Activated CD4-positive, CD25-positive, alpha-beta regulatory T cell (primary cell): Measurements from ENCODE around the gene RRP7A.
"Not testable (repeated sequence)": the region's sequence is repeated elsewhere in the genome, so short reads cannot be mapped to it uniquely, and the experiment has no call there.

ENCODE experiments used
- DNase-seq, 4 experiments: peaks; one replicate each; lab custom pipeline; 2025; lab: John Stamatoyannopoulos, UW

The RRP7A gene

DNA sequence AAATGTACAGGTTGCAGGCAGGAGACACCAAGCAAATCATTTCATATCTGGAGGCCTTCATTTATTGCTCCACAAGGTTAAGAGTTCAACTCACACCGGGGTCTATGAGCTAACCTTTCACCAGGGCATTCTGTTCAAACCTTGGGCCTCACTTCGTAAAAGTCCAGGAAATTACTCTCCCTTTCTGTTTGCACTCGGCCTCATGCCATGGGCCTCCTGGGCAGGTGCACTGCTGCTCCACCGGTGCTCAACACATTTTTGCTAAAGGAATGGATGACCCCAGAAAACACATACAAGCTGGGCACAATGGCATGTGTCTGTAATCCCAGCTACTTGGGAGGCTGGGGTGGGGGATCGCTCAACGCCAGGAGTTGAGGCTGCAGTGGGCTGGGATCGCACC, 16.6 kb upstream of the RRP7A start:
- DNase-seq: no peak

DNA sequence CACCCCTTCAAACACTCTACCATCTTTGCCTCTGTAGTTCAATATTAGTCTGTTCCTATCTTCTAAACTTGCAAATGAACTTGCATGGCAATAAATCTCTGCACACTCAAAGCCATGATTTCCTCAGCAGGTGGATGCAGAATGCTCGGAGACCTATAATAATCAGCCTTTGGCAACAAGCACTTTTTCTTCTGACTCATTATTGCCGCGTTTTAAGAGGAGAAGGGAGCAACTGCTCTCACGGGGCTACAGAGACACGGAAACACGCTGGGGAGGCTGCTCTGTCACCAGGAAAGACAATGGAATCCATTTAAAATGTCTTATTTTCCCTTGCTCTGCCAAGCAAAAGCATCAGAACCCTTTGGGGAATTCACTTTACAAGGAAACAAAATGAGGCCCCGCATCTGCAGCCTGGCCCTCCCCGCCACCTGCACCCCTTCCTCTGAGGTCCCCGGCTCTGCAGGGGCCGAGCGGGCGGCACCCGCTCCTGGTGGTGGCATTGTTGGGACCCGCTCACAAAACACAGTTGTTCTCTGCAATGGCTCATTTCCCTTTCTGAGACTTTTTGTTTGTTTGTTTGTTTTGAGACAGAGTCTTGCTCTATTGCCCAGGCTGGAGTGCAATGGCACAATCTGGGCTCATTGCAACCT, 15.6 kb upstream of the RRP7A start:
- not testable (repeated sequence) for DNase-seq

DNA sequence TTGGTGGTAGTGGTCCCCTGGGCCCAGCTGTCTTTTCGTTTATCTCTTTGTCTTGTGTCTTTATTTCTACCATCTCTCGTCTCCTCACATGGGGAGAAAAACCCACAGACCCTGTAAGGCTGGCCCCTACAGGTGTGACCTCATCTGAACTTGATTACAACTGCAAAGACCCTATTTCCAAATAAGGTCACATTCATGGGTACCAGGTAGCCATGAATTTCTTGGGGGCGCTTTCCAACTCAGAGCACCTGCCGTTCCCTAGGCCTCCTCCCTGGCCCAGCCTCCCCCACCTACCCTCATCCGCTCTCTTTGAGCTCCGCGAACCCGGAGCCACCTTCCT, 14.0 kb upstream of the RRP7A start:
- no peak for DNase-seq

DNA sequence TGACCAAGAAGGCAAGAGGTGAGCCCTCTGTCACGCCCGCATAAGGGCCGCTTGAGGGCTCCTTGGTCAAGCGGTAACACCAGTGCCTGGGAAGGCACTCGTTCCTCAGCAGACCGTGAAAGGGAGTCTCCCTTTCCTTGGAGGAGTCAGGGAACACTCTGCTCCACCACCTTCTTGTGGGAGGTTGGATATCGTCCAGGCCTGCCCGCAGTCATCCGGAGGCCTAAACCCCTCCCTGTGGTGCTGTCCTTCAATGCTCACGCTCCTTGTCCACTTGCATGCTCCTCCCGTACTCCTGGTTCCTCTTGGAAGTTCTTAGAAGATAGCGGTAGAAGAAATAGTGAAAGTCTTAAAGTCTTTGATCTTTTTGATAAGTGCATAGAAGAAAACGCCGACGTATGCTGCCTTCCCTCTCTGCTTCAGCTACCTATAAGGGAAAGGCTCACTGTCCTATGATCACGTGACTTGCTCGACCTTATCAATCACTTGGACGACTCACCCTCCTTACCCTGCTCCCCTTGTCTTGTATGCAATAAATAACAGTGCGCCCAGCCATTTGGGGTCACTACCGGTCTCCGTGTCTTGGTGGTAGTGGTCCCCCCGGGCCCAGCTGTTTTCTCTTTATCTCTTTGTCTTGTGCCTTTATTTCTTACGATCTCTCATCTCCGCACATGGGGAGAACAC, 11.9 kb upstream of the RRP7A start:
- not testable (repeated sequence) for DNase-seq

DNA sequence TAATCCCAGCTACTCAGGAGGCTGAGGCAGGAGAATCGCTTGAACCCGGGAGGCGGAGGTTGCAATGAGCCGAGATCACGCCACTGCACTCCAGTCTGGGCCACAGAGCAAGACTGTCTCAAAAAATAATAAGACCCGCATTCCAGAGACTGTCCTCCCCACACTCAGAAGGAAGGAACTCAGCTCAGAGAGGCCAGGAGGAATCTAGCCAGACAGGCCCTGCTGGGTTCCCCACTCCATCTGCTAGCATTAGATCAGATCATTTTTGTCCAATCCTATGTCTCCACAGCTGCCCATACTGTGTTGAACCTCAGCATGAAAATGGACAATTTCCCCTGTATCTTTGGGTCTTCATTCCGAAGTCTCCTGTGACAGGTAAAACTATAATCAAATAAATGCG, 9.8 kb upstream of the RRP7A start:
- not testable (repeated sequence) for DNase-seq

GRCh38 chr22:42528591-42529307, 9.2 kb upstream of the RRP7A start:
- no peak for DNase-seq

GRCh38 chr22:42522546-42522945, 3.0 kb upstream of the RRP7A start:
- DNase-seq: no peak

GRCh38 chr22:42521228-42521546, 1.6 kb upstream of the RRP7A start:
- DNase-seq: no peak

DNA sequence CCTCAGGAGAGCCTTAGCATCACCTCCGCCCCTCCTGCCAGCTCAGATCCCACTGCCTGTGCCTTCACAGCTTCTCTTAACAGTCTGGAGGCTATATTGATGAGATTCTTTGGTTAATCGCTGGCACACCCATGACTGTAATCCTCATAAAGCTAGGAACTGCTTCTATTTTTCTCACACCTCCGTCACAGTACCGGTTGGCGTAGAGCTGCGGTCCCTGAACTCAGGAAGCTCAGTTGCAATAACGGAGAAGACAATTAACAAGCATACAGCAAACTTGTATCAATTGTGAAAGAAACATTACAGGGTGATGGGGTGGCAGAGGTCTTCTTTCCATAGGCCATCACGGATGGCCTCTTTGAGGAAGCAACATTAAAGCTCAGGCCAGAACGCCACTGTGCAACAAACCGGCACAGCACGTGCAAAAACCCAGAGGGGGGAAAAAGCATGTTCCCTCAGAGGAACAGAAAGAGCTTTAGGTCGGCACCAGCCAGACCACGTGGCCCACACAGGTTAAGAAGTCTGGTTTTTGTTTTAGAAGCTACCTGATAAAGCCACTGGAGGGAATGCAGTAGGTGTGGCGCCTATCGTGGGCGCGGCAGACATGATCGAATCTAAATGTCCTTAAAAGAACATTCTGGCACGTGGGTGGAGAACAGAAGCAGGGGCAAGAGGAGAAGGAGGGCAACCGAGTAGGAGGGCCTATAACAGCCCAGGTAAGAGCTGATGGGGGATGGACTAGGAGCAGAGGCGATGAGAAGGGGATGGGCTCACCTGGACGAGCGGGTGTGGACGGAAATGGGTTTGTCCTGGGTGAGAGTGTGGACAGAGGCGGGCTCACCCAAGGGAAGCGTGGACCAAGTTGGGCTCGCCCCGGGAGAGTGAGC, 715 bp downstream of the RRP7A start:
- not testable (repeated sequence) for DNase-seq

DNA sequence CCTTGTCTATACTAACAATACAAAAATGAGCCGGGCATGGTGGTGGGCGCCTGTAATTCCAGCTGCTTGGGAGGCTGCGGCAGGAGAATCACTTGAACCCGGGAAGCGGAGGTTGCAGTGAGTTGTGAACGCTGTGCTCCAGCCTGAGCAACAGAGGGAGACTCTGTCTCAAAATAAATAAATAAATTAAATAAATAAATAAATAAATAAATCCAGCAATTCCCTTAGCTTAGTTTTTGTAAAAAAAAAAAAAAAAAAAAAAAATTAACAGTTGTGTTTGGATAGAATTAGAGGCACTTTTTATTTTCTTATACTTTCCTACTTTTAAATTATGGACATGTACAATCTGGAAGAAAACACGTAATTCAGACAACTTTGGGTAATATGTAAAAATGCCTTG, 2.5 kb downstream of the RRP7A start:
- DNase-seq: not testable (repeated sequence)

- DNase-seq: no peak
These were observed 3.7 kb downstream of the RRP7A start for GRCh38 chr22:42515896-42516295.

- not testable (repeated sequence) for DNase-seq
These were observed 4.3 kb downstream of the RRP7A start for GRCh38 chr22:42515304-42515703.

DNA sequence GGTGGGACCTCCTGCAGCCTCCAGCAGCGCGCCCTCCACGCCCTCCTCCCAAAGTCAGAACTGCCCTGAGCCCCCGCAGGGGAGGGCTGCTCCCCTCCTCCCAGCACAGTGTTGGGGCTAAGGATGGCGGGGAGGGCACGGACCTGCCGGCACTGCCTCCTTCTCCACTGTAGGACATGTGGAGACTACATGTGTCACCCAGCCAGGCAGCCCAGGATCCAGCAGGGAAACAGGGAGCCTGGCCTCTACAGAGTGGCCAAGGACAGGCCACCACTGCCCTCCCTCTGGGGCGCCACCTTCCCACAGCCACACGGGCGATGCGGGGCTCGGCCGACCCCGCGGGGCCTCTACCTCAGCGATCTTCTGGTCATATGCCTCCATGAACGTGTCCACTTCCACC, 5.3 kb downstream of the RRP7A start:
- DNase-seq: not testable (repeated sequence)

DNA sequence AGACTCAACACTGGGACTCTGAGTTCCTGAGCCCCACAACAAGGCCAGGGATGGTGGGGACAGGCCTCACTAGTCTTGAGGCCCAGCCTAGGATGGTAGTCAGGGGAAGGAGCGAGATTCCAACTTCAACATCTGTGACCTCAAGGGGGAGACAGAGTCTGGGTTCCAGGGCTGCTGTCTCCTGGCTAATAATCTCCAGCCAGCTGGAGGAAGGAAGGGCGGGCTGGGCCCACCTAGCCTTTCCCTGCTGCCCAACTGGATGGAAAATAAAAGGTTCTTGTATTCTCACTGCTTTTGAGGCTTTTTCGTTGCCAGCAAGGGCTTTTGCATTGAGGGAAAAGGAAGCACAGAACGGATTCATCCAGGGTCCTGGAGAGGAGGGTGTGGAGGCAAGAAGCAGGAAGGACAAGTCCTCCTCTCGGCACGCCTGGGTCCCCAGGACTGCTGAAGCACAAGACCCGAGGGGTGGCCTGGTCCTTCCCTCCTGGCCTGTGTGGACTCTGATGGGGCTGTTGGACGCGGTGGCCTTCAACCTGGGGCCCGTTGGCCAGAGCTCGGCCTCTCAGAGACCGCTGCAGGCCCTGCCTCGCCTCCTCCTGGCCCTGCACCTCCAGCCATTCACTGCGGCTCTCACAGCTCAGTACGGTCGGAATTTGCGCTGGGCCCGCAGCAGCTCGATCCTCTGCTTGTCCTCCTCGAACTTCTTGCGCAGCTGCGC, 7.2 kb downstream of the RRP7A start:
- not testable (repeated sequence) for DNase-seq

DNA sequence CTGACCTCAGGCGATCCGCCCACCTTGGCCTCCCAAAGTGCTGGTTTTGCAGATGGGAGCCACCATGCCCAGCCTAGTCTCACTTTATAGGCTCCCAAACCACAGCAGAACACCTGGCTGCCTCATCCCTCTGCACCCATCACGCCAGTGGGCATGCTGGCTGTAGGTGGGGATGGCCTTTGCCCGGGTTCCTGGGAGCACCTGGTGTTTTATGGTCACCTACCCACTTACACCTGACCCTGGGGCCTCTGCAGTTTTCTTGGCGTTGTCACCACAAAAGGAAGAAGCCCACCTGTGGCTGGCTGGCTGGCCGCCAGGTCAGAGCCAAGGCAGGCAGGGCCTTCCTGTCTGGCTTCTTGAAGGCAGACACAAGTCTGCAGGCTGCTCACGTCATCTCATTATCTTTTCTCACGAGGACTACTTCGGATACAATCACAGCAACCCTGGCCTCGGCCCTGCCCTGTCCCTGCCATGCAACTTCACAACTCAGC, 8.2 kb downstream of the RRP7A start:
- no peak for DNase-seq

DNA sequence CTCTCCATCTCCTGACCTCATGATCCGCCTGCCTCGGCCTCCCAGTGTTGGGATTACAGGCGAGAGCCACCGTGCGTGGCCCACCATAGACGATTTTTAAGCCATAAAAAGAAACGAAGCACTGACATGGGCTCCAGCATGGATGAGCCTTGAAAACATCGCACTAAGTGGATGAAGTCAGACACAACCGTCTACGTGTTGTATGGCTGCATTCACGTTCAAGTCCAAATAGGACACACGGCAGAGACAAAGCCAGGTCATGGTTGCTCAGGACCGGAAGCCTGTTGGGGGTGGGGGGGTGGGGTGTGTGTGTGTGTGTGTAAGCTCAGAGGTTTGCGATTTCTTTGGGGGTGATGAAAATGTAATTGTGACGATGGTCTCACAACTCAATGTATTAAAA, 10.0 kb downstream of the RRP7A start:
- no peak for DNase-seq

DNA sequence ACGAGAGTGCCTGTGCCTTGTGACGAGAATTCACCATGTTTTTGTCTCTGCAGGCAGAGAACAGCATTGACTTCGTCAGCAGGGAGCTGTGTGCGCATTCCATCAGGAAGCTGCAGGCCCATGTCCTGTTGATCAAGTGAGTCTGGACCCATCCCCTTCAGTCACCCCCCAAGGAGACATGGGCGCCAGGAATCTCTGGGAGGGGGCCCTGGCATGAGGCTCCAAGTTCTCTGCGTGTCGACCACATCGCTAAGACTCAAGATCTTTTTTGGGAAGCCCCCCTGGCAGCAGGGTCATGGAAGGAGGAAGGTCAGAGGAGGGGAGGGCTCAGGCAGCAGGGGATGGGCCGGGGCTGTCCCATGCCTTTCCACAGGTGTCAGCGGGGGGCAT, 10.6 kb downstream of the RRP7A start:
- not testable (repeated sequence) for DNase-seq

DNA sequence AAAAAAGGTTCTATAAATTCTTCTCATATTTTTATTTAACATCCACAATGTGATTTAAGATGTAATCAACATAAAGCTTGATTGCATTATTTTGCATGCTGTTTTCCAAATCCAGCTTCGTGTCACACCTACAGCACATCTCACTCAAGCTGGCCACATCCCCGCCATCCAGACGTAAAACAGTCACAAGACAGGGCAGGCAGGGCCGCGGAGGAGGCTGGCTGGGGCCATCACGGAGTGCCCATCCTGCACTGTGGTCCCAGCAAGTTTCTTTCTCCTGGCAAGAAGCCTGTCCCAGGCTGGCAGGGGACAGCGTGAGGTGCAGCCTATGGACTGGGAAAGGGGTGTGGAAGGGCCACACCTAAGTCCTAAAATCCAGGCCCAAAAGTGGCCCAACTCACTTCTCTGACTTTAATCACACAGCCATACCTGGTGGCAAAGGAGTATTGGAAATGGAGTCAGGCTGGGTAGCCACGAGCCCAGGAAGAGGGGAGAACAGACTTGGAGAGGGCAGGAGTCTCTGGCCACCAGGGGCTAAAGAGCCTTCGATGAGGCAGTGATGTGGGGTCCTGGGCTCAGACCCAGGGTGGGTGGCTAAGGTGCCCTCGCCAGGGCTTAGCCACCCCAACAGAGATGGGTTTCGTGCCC, 11.1 kb downstream of the RRP7A start:
- not testable (repeated sequence) for DNase-seq

- DNase-seq: no peak
These were observed 18.8 kb downstream of the RRP7A start for GRCh38 chr22:42500836-42501179.

DNA sequence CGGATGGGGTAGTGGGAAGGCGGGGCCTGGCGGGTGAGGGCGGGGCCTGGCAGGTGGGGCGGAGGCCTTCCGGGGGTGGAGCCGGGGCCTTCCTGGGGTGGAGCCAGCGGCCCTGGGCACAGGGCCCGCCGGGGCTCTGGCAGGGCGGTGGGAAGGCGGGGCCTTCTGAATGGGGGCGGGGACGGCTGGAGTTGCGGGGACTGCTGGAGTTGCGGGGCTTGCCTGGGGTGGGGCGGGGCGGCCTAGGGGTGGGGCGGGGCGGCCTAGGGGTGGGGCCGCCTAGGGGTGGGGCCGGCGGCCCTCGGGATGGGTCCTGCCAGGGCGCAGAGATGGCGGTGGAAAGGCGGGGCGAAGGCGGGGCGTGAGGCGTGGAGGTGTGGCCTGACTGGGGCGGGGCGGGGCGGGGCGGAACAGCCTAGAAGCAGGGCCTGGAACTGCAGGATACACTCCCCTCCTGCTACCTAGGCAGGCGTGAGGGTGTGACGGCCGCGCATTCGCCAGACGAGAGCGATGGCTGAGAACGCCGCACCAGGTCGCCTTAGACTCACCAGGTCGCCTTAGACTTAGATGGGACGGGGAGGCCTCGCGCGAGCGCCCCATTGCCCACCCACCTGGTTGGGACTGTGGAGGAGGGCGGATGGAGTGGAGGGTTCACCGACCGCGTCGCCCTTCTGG, 19.3 kb downstream of the RRP7A start:
- DNase-seq: peak; percentile 65 to 78 (median 72)

DNA sequence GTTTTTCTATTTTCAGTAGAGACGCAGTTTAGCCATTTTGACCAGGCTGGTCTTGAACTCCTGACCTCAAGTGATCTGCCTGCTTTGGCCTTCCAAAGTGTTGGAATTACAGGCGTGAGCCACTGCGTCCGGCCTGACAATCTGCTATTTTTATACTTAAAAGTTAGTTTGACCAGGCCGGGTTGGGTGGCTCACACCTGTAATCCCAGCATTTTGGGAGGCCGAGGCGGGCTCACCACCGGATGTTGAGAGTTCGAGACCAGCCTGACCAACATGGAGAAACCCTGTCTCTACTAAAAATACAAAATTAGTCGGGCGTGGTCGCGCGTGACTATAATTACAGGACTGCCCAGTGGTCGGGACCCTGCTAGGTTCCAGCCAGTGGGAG, 19.8 kb downstream of the RRP7A start:
- DNase-seq: not testable (repeated sequence)
